ENCODE measurements around the gene INPP5B. TPM values are rescaled to one million over a fixed set of nuclear protein-coding genes. Genes with fewer than 3 reads are reported as not detected.
"Not testable (repeated sequence)": the region's sequence is repeated elsewhere in the genome, so short reads cannot be mapped to it uniquely, and the experiment has no call there.

Gene INPP5B
- total and polyA plus RNA-seq, 10 of the 15 experiments (the other 5 are each of a cell fraction or from before 2014, with no cell fraction given): 10.9 to 54.4 (median 26.9) TPM

GRCh38 chr1:37897563-37897962 lies 49.3 kb downstream of the INPP5B start:
- H3K36me3 ChIP-seq (ENCODE audit: control insufficient read depth in 2 of 2, insufficient read depth in 2 of 2, low read length in 1 of 2); SMC1A ChIA-PET (ENCODE audit: uncharacterized antibody, unreplicated experiment); H3K79me2 ChIP-seq (ENCODE audit: control insufficient read depth, insufficient read depth, low read length); H3K9me3 ChIP-seq (replicated peaks; ENCODE audit: control insufficient read depth, insufficient read depth, low read length); H3K27me3 ChIP-seq (replicated peaks in 1 of 2; ENCODE audit: control insufficient read depth in 2 of 2, insufficient read depth in 2 of 2, low read length in 1 of 2); H3K9ac ChIP-seq (ENCODE audit: control insufficient read depth, insufficient read depth, low read length); H2AFZ ChIP-seq (ENCODE audit: control insufficient read depth, low read depth, low read length); DNase-seq (ENCODE audit: low read depth, low spot score); BruUV-seq (replicated peaks); ATAC-seq; POLR2A ChIA-PET; FAIRE-seq; H4K20me1 ChIP-seq (ENCODE audit: control insufficient read depth, insufficient read depth); H3K4me3 ChIP-seq; H3K4me2 ChIP-seq (ENCODE audit: control insufficient read depth, insufficient read depth); intact Hi-C loops (cut with micrococcal nuclease; ENCODE audit: unreplicated experiment); RAD21 ChIA-PET (ENCODE audit: unreplicated experiment); H3K27ac ChIP-seq (ENCODE audit: control insufficient read depth, insufficient read depth): not testable (repeated sequence)
- CTCF ChIA-PET: interaction anchor here (0.5 kb wide), 1 partner anchor 74 kb away, joined by 3 read pairs; no protein-coding TSS in a partner anchor
- peaks cover 15% of the 10 kb centered on the region for H3K4me1 ChIP-seq (ENCODE audit: control insufficient read depth, insufficient read depth, low read length)
- WGBS (ENCODE audit: insufficient coverage, insufficient replicate concordance, low lambda C conversion rate, missing lambda C conversion rate): 96% methylated on average over 3 of the region's 3 CpGs
- in situ Hi-C loops (cut with MboI): loop anchor here (25.0 kb wide), 1 partner anchor 940 kb away; no protein-coding TSS in a partner anchor

GRCh38 chr1:37893673-37894072 lies 53.2 kb downstream of the INPP5B start:
- Histone ChIP-seq H3K4me3 (no peak overlapping the region), H3K27ac (ENCODE audit: control insufficient read depth, insufficient read depth) (no peak overlapping the region), H4K20me1 (ENCODE audit: control insufficient read depth, insufficient read depth) (no peaks in the 10 kb centered on the region), H3K9ac (ENCODE audit: control insufficient read depth, insufficient read depth, low read length) (no peak overlapping the region), H3K27me3 (replicated peaks in 1 of 2; ENCODE audit: control insufficient read depth in 2 of 2, insufficient read depth in 2 of 2, low read length in 1 of 2) (no peaks in the 10 kb centered on the region), H2AFZ (ENCODE audit: control insufficient read depth, low read depth, low read length) (no peak overlapping the region), H3K79me2 (ENCODE audit: control insufficient read depth, insufficient read depth, low read length) (peaks cover 6% of the 10 kb centered on the region), H3K4me1 (ENCODE audit: control insufficient read depth, insufficient read depth, low read length) (no peaks in the 10 kb centered on the region), H3K36me3 (ENCODE audit: control insufficient read depth in 2 of 2, insufficient read depth in 2 of 2, low read length in 1 of 2) (peaks cover 3 to 9% of the 10 kb centered on the region in 2 experiments; a peak in 3 of 4 replicates), H3K4me2 (ENCODE audit: control insufficient read depth, insufficient read depth) (no peak overlapping the region), H3K9me3 (replicated peaks; ENCODE audit: control insufficient read depth, insufficient read depth, low read length) (no peaks in the 10 kb centered on the region; the same call in 2 of the 3 replicates)
- POLR2A ChIA-PET: interaction anchor here (1.7 kb wide), 1 partner anchor 34 kb away, joined by 9 read pairs; no protein-coding TSS in a partner anchor
- SMC1A ChIA-PET (ENCODE audit: uncharacterized antibody, unreplicated experiment): interaction anchor here (0.9 to 2.8 kb wide), 6 partner anchors 12 to 125 kb away, joined by 3 to 7 read pairs (median 7); no protein-coding TSS in a partner anchor
- in situ Hi-C loops (cut with MboI): loop anchor here (5.0 to 25.0 kb wide), 2 partner anchors 74 to 944 kb away; no protein-coding TSS in a partner anchor
- no peak for FAIRE-seq
- no peak for TF ChIP-seq SUPT20H (IDR thresholded peaks at IDR 0.05; ENCODE audit: borderline replicate concordance, control insufficient read depth, low read depth, low read length)
- TF ChIP-seq RAD51 (IDR thresholded peaks at IDR 0.05): no peak
- TF ChIP-seq SMAD5 (IDR thresholded peaks at IDR 0.05; ENCODE audit: low read depth): no peak
- TF ChIP-seq SRF (IDR thresholded peaks at IDR 0.05; ENCODE audit: low read depth in 2 of 2, low read length in 2 of 2): no peak
- TF ChIP-seq SIX5 (IDR thresholded peaks at IDR 0.05; ENCODE audit: low read depth, low read length, severe bottlenecking): no peak
- no peak for TF ChIP-seq CUX1 (IDR thresholded peaks at IDR 0.05; ENCODE audit: insufficient replicate concordance, low read depth, low read length)
- no peak for TF ChIP-seq IRF3 (IDR thresholded peaks at IDR 0.05)
- TF ChIP-seq HDGF (IDR thresholded peaks at IDR 0.05): no peak
- TF ChIP-seq ZSCAN29 (IDR thresholded peaks at IDR 0.05): no peak
- no peak for TF ChIP-seq ZNF384 (IDR thresholded peaks at IDR 0.05; ENCODE audit: borderline replicate concordance, low read depth, low read length)
- no peak for TF ChIP-seq CEBPB (IDR thresholded peaks at IDR 0.05; ENCODE audit: borderline replicate concordance in 1 of 2, low read depth in 2 of 2, low read length in 2 of 2)
- intact Hi-C loops (cut with micrococcal nuclease; ENCODE audit: unreplicated experiment): no loop called here
- CTCF ChIA-PET: interaction anchor here (0.6 to 3.1 kb wide), 11 partner anchors 29 to 126 kb away, joined by 3 to 17 read pairs (median 3); no protein-coding TSS in a partner anchor
- RAD21 ChIA-PET (ENCODE audit: unreplicated experiment): interaction anchor here (0.9 to 2.2 kb wide), 4 partner anchors 8 to 96 kb away, joined by 3 to 8 read pairs (median 4); partner anchors contain the start of gene SF3A3
- WGBS (ENCODE audit: insufficient coverage, insufficient replicate concordance, low lambda C conversion rate, missing lambda C conversion rate): 46% methylated on average over 2 of the region's 2 CpGs
- no TSS peak for BruUV-seq (replicated peaks)
- DNase-seq (ENCODE audit: low read depth, low spot score): no peak
- no peak for ATAC-seq
